Panc1 (cell line): Measurements from ENCODE around the gene MRAP. TPM values are rescaled to one million over a fixed set of nuclear protein-coding genes. Genes with fewer than 3 reads are reported as not detected.

Experiments used
- ATAC-seq: fragments of 200-7000 bp; cut with Tn5 transposase; 2 replicates; pipeline ENCODE4 v1.9.1; 2020; ENCODE audit warnings: mild to moderate bottlenecking, moderate library complexity
- BruUV-seq: library from RNA; stranded (reverse); fragments of 400-500 nt; replicated peaks from 2 replicates; lab custom pipeline; 2021; lab: Mats Ljungman, UMichigan
- CTCF ChIA-PET: fragments of 300-600 bp; sonication (Branson Sonifier 250); formaldehyde crosslinking; loops from one replicate; lab custom pipeline; 2022; ENCODE audit warnings: antibody characterized with exemption; lab: Charles Lee
- POLR2A ChIA-PET: fragments of 300-600 bp; sonication (Branson Sonifier 250); formaldehyde crosslinking; loops from one replicate; lab custom pipeline; 2022; ENCODE audit warnings: antibody characterized with exemption; lab: Charles Lee
- DNase-seq: peaks from one replicate; pipeline ENCODE4 v3.0.0-alpha.2; 2010; ENCODE audit warnings: low read depth, low spot score
- H3K27ac ChIP-seq: 2 replicates; pipeline ENCODE4 v1.5.1; 2011; ENCODE audit warnings: mild to moderate bottlenecking, low read length, inconsistent platforms
- H3K27me3 ChIP-seq: fragments of 200-500 bp; sonication (Bioruptor generic); 2 replicates; pipeline ENCODE4 v1.6.0; 2014; ENCODE audit warnings: low read length, inconsistent platforms; ENCODE audit not compliant: control insufficient read depth, insufficient read depth
- H3K36me3 ChIP-seq: fragments of 200-500 bp; sonication (Bioruptor generic); 2 replicates; pipeline ENCODE4 v1.5.1; 2014; ENCODE audit warnings: inconsistent platforms, mild to moderate bottlenecking, low read length, moderate library complexity; ENCODE audit not compliant: control insufficient read depth, insufficient read depth
- H3K4me1 ChIP-seq: 2 replicates; pipeline ENCODE4 v1.5.1; 2011; ENCODE audit warnings: inconsistent platforms, mild to moderate bottlenecking, low read length, moderate library complexity; ENCODE audit not compliant: control insufficient read depth, insufficient read depth
- H3K4me3 ChIP-seq, 2 experiments: 2 replicates each; pipeline ENCODE4 v1.5.1; 2011 to 2012; ENCODE audit warnings: low read depth in 2 of 2, low read length in 2 of 2, mild to moderate bottlenecking in 2 of 2, inconsistent platforms in 1 of 2, moderate library complexity in 1 of 2
- H3K9me3 ChIP-seq: fragments of 200-500 bp; sonication (Bioruptor generic); 2 replicates; pipeline ENCODE4 v1.5.1; 2014; ENCODE audit warnings: low read depth, mild to moderate bottlenecking, inconsistent platforms, low read length, moderate library complexity; ENCODE audit not compliant: control insufficient read depth, insufficient read depth
- CTCF ChIP-seq: fragments of 450-650 bp; IDR thresholded peaks from 2 replicates; pipeline ENCODE4 v1.5.1; 2017; ENCODE audit warnings: mild to moderate bottlenecking
- POLR2AphosphoS5 ChIP-seq: IDR thresholded peaks from 2 replicates; pipeline ENCODE4 v1.6.1; 2012; ENCODE audit warnings: mild to moderate bottlenecking, low read depth, low read length, moderate library complexity
- REST ChIP-seq, 2 experiments: IDR thresholded peaks; 2 replicates each; pipeline ENCODE4 v1.6.1; 2011 to 2012; ENCODE audit warnings: low read depth in 2 of 2, control low read depth in 1 of 2, low read length in 1 of 2, mild to moderate bottlenecking in 1 of 2, moderate library complexity in 1 of 2; ENCODE audit not compliant: insufficient read depth in 1 of 2
- SIN3A ChIP-seq: IDR thresholded peaks from 2 replicates; pipeline ENCODE4 v1.6.1; 2012; ENCODE audit warnings: low read depth, mild to moderate bottlenecking, low read length, moderate library complexity, borderline replicate concordance; ENCODE audit not compliant: insufficient read depth
- TCF7L2 ChIP-seq: IDR thresholded peaks from 2 replicates; pipeline ENCODE4 v1.6.1; 2011; ENCODE audit warnings: mild to moderate bottlenecking, low read depth, low read length, inconsistent platforms
- in situ Hi-C: cut with HindIII; loops from 2 replicates; pipeline ENCODE4 v1.10.0; 2016; ENCODE audit warnings: low sequenced_read_pairs, low pct_unique_long_range_greater_than_20kb
- intact Hi-C: fragments of 100-400 bp; cut with micrococcal nuclease; formaldehyde crosslinking; loops from one replicate; pipeline ENCODE4 v1.10.0; 2022; ENCODE audit not compliant: unreplicated experiment
- total RNA-seq: library from RNA; stranded (reverse); gene quantifications from one replicate; pipeline ENCODE4 v1.2.1, GENCODE V29; 2021; ENCODE audit not compliant: unreplicated experiment

The MRAP gene
- total RNA-seq, 1 experiment from 2014 or later, result not detected

- in situ Hi-C loops (no loop called here), intact Hi-C loops (no loop called here)
- Histone ChIP-seq H3K27me3 (no peaks in the 10 kb centered on the region), H3K36me3 (peaks cover 26% of the 10 kb centered on the region), H3K27ac (no peak overlapping the region), H3K4me1 (no peaks in the 10 kb centered on the region), H3K9me3 (no peaks in the 10 kb centered on the region), H3K4me3 (no peak overlapping the region)
- no peak for ATAC-seq
- CTCF ChIA-PET, result no interaction called here
- no peak for TF ChIP-seq SIN3A
- no peak for TF ChIP-seq POLR2AphosphoS5
- TF ChIP-seq CTCF, result no peak
- POLR2A ChIA-PET, result interaction anchor here (0.7 kb wide), 1 partner anchor 33 kb away, joined by 3 read pairs; no protein-coding TSS in a partner anchor
- DNase-seq, result no peak
- BruUV-seq, result no TSS peak
Measured at GRCh38 chr21:32331444-32332305, 33.0 kb downstream of the MRAP start.

GRCh38 chr21:32332463-32332951 lies 33.9 kb downstream of the MRAP start:
- intact Hi-C loops (no loop called here), in situ Hi-C loops (no loop called here)
- no peaks in the 10 kb centered on the region for H3K27me3 ChIP-seq
- H3K4me3 ChIP-seq, result no peak overlapping the region
- no peak for DNase-seq
- ATAC-seq, result no peak
- no peak overlapping the region for H3K27ac ChIP-seq
- no peaks in the 10 kb centered on the region for H3K4me1 ChIP-seq
- TF ChIP-seq CTCF (no peak), REST (IDR thresholded peaks at IDR 0.05; ENCODE audit: insufficient read depth in 1 of 2, low read depth in 2 of 2, low read length in 1 of 2) (no peak), POLR2AphosphoS5 (no peak), TCF7L2 (no peak), SIN3A (no peak)
- POLR2A ChIA-PET, result no interaction called here
- H3K36me3 ChIP-seq, result peaks cover 27% of the 10 kb centered on the region
- no TSS peak for BruUV-seq
- CTCF ChIA-PET, result no interaction called here
- no peaks in the 10 kb centered on the region for H3K9me3 ChIP-seq
